WTC11 (cell line): ENCODE results near the gene TRIM2. TPM values are rescaled to one million over a fixed set of nuclear protein-coding genes. Genes with fewer than 3 reads are reported as not detected.
A peak's percentile ranks its signal among the peaks of the same experiment; 100 is the strongest.

Experiments
- ATAC-seq: fragments of 200-7000 bp; cut with Tn5 transposase; 2 replicates; pipeline ENCODE4 v1.10.0; 2021; ENCODE audit warnings: mild to moderate bottlenecking, moderate library complexity
- CTCF ChIA-PET: fragments of 300-600 bp; sonication (Branson Sonifier 250); formaldehyde crosslinking; loops from one replicate; lab custom pipeline; 2021; ENCODE audit warnings: antibody characterized with exemption; lab: Charles Lee
- POLR2A ChIA-PET: fragments of 350-600 bp; sonication (Branson Sonifier 250); formaldehyde crosslinking; loops from one replicate; lab custom pipeline; 2021; ENCODE audit warnings: antibody characterized with exemption; lab: Charles Lee
- DNase-seq: peaks from one replicate; pipeline ENCODE4 v3.0.0; 2021; ENCODE audit warnings: low spot score
- H3K27ac Mint-ChIP-seq: 2 replicates; pipeline ENCODE4 v1.8.0; 2021; ENCODE audit warnings: mixed read lengths
- H3K27me3 Mint-ChIP-seq: 2 replicates; pipeline ENCODE4 v1.8.0; 2021; ENCODE audit warnings: low read depth, mild to moderate bottlenecking, moderate library complexity, mixed read lengths
- H3K36me3 Mint-ChIP-seq: 2 replicates; pipeline ENCODE4 v1.8.0; 2021; ENCODE audit warnings: mixed read lengths
- H3K4me1 Mint-ChIP-seq: 2 replicates; pipeline ENCODE4 v1.8.0; 2022; ENCODE audit warnings: mixed read lengths
- H3K4me3 Mint-ChIP-seq: 2 replicates; pipeline ENCODE4 v1.8.0; 2021; ENCODE audit warnings: mild to moderate bottlenecking, moderate library complexity, mixed read lengths
- H3K9me3 Mint-ChIP-seq: 2 replicates; pipeline ENCODE4 v1.8.0; 2021; ENCODE audit warnings: mixed read lengths
- CREB1 ChIP-seq: sonication (generic); formaldehyde crosslinking; IDR thresholded peaks from 2 replicates; pipeline ENCODE4 v1.8.0; 2023; ENCODE audit warnings: mild to moderate bottlenecking, missing genetic modification reagents
- ESRRA ChIP-seq: sonication (generic); formaldehyde crosslinking; IDR thresholded peaks from 2 replicates; pipeline ENCODE4 v1.8.1; 2022; ENCODE audit warnings: mild to moderate bottlenecking, missing genetic modification reagents, borderline replicate concordance
- ETV6 ChIP-seq: sonication (generic); formaldehyde crosslinking; IDR thresholded peaks from 2 replicates; pipeline ENCODE4 v1.8.1; 2022; ENCODE audit warnings: mild to moderate bottlenecking, missing genetic modification reagents
- FOXK1 ChIP-seq: sonication (generic); formaldehyde crosslinking; IDR thresholded peaks from 2 replicates; pipeline ENCODE4 v1.8.0; 2022; ENCODE audit warnings: mild to moderate bottlenecking, moderate library complexity, missing genetic modification reagents
- KAT7 ChIP-seq: sonication (generic); formaldehyde crosslinking; IDR thresholded peaks from 2 replicates; pipeline ENCODE4 v1.8.1; 2023; ENCODE audit warnings: missing genetic modification reagents, mild to moderate bottlenecking, borderline replicate concordance
- NFE2L1 ChIP-seq: sonication (generic); formaldehyde crosslinking; IDR thresholded peaks from 2 replicates; pipeline ENCODE4 v1.8.1; 2023; ENCODE audit warnings: missing genetic modification reagents
- NR3C1 ChIP-seq: sonication (generic); formaldehyde crosslinking; conservative IDR thresholded peaks from 2 replicates; pipeline ENCODE4 v1.8.1; 2023; ENCODE audit warnings: low read depth, mild to moderate bottlenecking, missing genetic modification reagents
- PRDM15 ChIP-seq: sonication (generic); formaldehyde crosslinking; IDR thresholded peaks from 2 replicates; pipeline ENCODE4 v1.8.0; 2022; ENCODE audit warnings: missing genetic modification reagents
- SMAD3 ChIP-seq: sonication (generic); formaldehyde crosslinking; IDR thresholded peaks from 2 replicates; pipeline ENCODE4 v1.8.0; 2022; ENCODE audit warnings: missing genetic modification reagents, mild to moderate bottlenecking, borderline replicate concordance
- SP1 ChIP-seq: sonication (generic); formaldehyde crosslinking; conservative IDR thresholded peaks from 2 replicates; pipeline ENCODE4 v1.8.1; 2022; ENCODE audit warnings: missing genetic modification reagents
- TCF7 ChIP-seq: sonication (generic); formaldehyde crosslinking; IDR thresholded peaks from 2 replicates; pipeline ENCODE4 v1.8.0; 2022; ENCODE audit warnings: mild to moderate bottlenecking, low read depth, missing genetic modification reagents, moderate library complexity
- USF1 ChIP-seq: sonication (generic); formaldehyde crosslinking; IDR thresholded peaks from 2 replicates; pipeline ENCODE4 v1.8.0; 2022; ENCODE audit warnings: mild to moderate bottlenecking, missing genetic modification reagents
- ZBTB21 ChIP-seq: sonication (generic); formaldehyde crosslinking; IDR thresholded peaks from 2 replicates; pipeline ENCODE4 v1.8.1; 2023; ENCODE audit warnings: mild to moderate bottlenecking, missing genetic modification reagents, borderline replicate concordance
- ZNF232 ChIP-seq: sonication (generic); formaldehyde crosslinking; IDR thresholded peaks from 2 replicates; pipeline ENCODE4 v1.8.0; 2022; ENCODE audit warnings: mild to moderate bottlenecking, missing genetic modification reagents
- ZNF263 ChIP-seq: sonication (generic); formaldehyde crosslinking; IDR thresholded peaks from 2 replicates; pipeline ENCODE4 v1.8.1; 2022; ENCODE audit warnings: low read depth, mild to moderate bottlenecking, moderate library complexity, missing genetic modification reagents
- ZNF281 ChIP-seq: sonication (generic); formaldehyde crosslinking; IDR thresholded peaks from 2 replicates; pipeline ENCODE4 v1.8.0; 2023; ENCODE audit warnings: mild to moderate bottlenecking, missing genetic modification reagents
- ZNF423 ChIP-seq: fragments of 250-450 bp; sonication (Bioruptor Pico); IDR thresholded peaks from 2 replicates; pipeline ENCODE4 v2.1.2; 2022; ENCODE audit warnings: mild to moderate bottlenecking, moderate library complexity
- ZNF671 ChIP-seq: fragments of 250-450 bp; sonication (Bioruptor Pico); IDR thresholded peaks from 2 replicates; pipeline ENCODE4 v1.8.0; 2021; ENCODE audit warnings: mild to moderate bottlenecking
- total RNA-seq: library from RNA; stranded (reverse); gene quantifications from 3 replicates; pipeline ENCODE4 v1.2.3, GENCODE V29; 2021

TRIM2 gene
- total RNA-seq, 1 experiment from 2014 or later, result 54.5 TPM

- TF ChIP-seq SMAD3 (no peak), ZNF671 (CRISPR knock-in tag) (no peak), TCF7 (no peak), ZNF281 (CRISPR knock-in tag) (no peak), USF1 (peak; percentile 42; the same call in 1 of the 2 replicates), ZNF423 (CRISPR knock-in tag) (no peak), PRDM15 (CRISPR knock-in tag) (no peak), ZNF232 (CRISPR knock-in tag) (no peak), KAT7 (peak; percentile 88; the same call in 1 of the 2 replicates), NR3C1 (CRISPR knock-in tag) (0 out of 2 replicates have a peak, but pooled peaks have one; percentile 26), ESRRA (CRISPR knock-in tag) (peak; percentile 78; the same call in 1 of the 2 replicates)
Observed at GRCh38 chr4:153222707-153223426, 18.6 kb downstream of the TRIM2 start (continued).

GRCh38 chr4:153223427-153223801 lies 19.2 kb downstream of the TRIM2 start:
- peak overlapping the region; percentile 86 for H3K4me3 Mint-ChIP-seq
- no peak overlapping the region for H3K27ac Mint-ChIP-seq
- H3K9me3 Mint-ChIP-seq, result peaks cover 9% of the 10 kb centered on the region
- DNase-seq (no peak), ATAC-seq (no peak)
- peaks cover 22% of the 10 kb centered on the region for H3K27me3 Mint-ChIP-seq
- peaks cover 41% of the 10 kb centered on the region for H3K4me1 Mint-ChIP-seq
- POLR2A ChIA-PET, result interaction anchor here (0.9 to 1.6 kb wide), 5 partner anchors 9 to 34 kb away, joined by 3 to 7 read pairs (median 6); partner anchors contain the start of gene TRIM2
- H3K36me3 Mint-ChIP-seq, result peaks cover 11% of the 10 kb centered on the region
- TF ChIP-seq ZNF263 (no peak), ETV6 (CRISPR knock-in tag) (no peak), PRDM15 (CRISPR knock-in tag) (no peak), ZBTB21 (CRISPR knock-in tag) (no peak), ESRRA (CRISPR knock-in tag) (no peak), NFE2L1 (CRISPR knock-in tag) (no peak), CREB1 (no peak), FOXK1 (CRISPR knock-in tag) (no peak), SP1 (CRISPR knock-in tag) (no peak)
- CTCF ChIA-PET, result interaction anchor here (0.7 to 2.8 kb wide), 6 partner anchors 9 to 81 kb away, joined by 3 to 16 read pairs (median 6); no protein-coding TSS in a partner anchor
